H1 (cell line): Measurements from ENCODE around the gene ANAPC2.

ENCODE experiments used
- CBX5 ChIP-seq: fragments of 300-800, 300-1000 bp; sonication (generic); IDR thresholded peaks from 2 replicates; pipeline ENCODE4 v1.7.1; 2016; ENCODE audit warnings: antibody characterized with exemption, low read length, low read depth
- CTCF ChIP-seq, 3 experiments: IDR thresholded peaks; 1 replicate in 2 of 3; 2 replicates in 1 of 3; pipeline versions ENCODE4 v1.5.1 to v1.6.1; 2011; ENCODE audit warnings: low read length in 3 of 3, mild to moderate bottlenecking in 3 of 3, inconsistent platforms in 2 of 3, low read depth in 1 of 3, moderate library complexity in 1 of 3; ENCODE audit not compliant: insufficient read depth in 1 of 3; ENCODE audit errors: control extremely low read depth in 1 of 3
- EP300 ChIP-seq, 2 experiments: IDR thresholded peaks; 1 replicate in 1 of 2; 2 replicates in 1 of 2; pipeline ENCODE4 v1.6.1; 2011 to 2012; ENCODE audit warnings: low read depth in 2 of 2, low read length in 2 of 2, mild to moderate bottlenecking in 2 of 2, borderline replicate concordance in 1 of 2, inconsistent platforms in 1 of 2, moderate library complexity in 1 of 2
- GABPA ChIP-seq: IDR thresholded peaks from 2 replicates; pipeline ENCODE4 v1.6.1; 2011; ENCODE audit warnings: mild to moderate bottlenecking, low read length, moderate library complexity, borderline replicate concordance; ENCODE audit not compliant: insufficient read depth
- HDAC2 ChIP-seq, 2 experiments: fragments of 300-600 bp in 1 of 2; sonication (generic) in 1 of 2; IDR thresholded peaks; 2 replicates each; pipeline ENCODE4 v1.6.1; 2011 to 2012; ENCODE audit warnings: low read depth in 2 of 2, low read length in 2 of 2, mild to moderate bottlenecking in 2 of 2, moderate library complexity in 2 of 2, borderline replicate concordance in 1 of 2, inconsistent platforms in 1 of 2
- KDM5A ChIP-seq: fragments of 200-600 bp; IDR thresholded peaks from 2 replicates; pipeline ENCODE4 v1.7.1; 2012; ENCODE audit warnings: mild to moderate bottlenecking, low read length, inconsistent platforms, mixed read lengths
- MAX ChIP-seq: IDR thresholded peaks from 2 replicates; pipeline ENCODE4 v1.6.1; 2012; ENCODE audit warnings: inconsistent platforms
- SP1 ChIP-seq: IDR thresholded peaks from 2 replicates; pipeline ENCODE4 v1.6.1; 2011; ENCODE audit warnings: low read depth, low read length
- SUZ12 ChIP-seq: fragments of 200-600 bp; sonication (generic); IDR thresholded peaks from 2 replicates; pipeline ENCODE4 v1.6.1; 2012; ENCODE audit warnings: mild to moderate bottlenecking, inconsistent platforms, low read length, moderate library complexity, mixed read lengths
- TAF1 ChIP-seq: IDR thresholded peaks from 2 replicates; pipeline ENCODE4 v1.6.1; 2011; ENCODE audit warnings: mild to moderate bottlenecking, low read depth, low read length
- ZNF274 ChIP-seq: IDR thresholded peaks from 2 replicates; pipeline ENCODE4 v1.7.0; 2012; ENCODE audit warnings: low read length, borderline replicate concordance; ENCODE audit errors: extremely low read depth
- TF ChIP-seq, protein P1 (sequence below): fragments of 300-600 bp; sonication (generic); IDR thresholded peaks from 2 replicates; pipeline ENCODE4 v1.7.1; 2012; ENCODE audit warnings: low read length, moderate library complexity, mild to moderate bottlenecking, inconsistent platforms; ENCODE audit not compliant: insufficient replicate concordance

GRCh38 chr9:137186385-137186784 lies 2.0 kb downstream of the ANAPC2 start:
- TF ChIP-seq HDAC2 (IDR thresholded peaks at IDR 0.05; ENCODE audit: borderline replicate concordance in 1 of 2, low read depth in 2 of 2, low read length in 2 of 2) (no peak), EP300 (IDR thresholded peaks at IDR 0.05; ENCODE audit: borderline replicate concordance in 1 of 2, low read depth in 2 of 2, low read length in 2 of 2) (no peak), CTCF (IDR thresholded peaks at IDR 0.05; ENCODE audit: control extremely low read depth in 1 of 3, insufficient read depth in 1 of 3, low read depth in 1 of 3, low read length in 3 of 3) (no peak), CBX5 (no peak), ZNF274 (no peak), GABPA (no peak), MAX (no peak), TAF1 (no peak), SUZ12 (no peak), KDM5A (no peak), SP1 (no peak)
- TF ChIP-seq, protein P1, sequence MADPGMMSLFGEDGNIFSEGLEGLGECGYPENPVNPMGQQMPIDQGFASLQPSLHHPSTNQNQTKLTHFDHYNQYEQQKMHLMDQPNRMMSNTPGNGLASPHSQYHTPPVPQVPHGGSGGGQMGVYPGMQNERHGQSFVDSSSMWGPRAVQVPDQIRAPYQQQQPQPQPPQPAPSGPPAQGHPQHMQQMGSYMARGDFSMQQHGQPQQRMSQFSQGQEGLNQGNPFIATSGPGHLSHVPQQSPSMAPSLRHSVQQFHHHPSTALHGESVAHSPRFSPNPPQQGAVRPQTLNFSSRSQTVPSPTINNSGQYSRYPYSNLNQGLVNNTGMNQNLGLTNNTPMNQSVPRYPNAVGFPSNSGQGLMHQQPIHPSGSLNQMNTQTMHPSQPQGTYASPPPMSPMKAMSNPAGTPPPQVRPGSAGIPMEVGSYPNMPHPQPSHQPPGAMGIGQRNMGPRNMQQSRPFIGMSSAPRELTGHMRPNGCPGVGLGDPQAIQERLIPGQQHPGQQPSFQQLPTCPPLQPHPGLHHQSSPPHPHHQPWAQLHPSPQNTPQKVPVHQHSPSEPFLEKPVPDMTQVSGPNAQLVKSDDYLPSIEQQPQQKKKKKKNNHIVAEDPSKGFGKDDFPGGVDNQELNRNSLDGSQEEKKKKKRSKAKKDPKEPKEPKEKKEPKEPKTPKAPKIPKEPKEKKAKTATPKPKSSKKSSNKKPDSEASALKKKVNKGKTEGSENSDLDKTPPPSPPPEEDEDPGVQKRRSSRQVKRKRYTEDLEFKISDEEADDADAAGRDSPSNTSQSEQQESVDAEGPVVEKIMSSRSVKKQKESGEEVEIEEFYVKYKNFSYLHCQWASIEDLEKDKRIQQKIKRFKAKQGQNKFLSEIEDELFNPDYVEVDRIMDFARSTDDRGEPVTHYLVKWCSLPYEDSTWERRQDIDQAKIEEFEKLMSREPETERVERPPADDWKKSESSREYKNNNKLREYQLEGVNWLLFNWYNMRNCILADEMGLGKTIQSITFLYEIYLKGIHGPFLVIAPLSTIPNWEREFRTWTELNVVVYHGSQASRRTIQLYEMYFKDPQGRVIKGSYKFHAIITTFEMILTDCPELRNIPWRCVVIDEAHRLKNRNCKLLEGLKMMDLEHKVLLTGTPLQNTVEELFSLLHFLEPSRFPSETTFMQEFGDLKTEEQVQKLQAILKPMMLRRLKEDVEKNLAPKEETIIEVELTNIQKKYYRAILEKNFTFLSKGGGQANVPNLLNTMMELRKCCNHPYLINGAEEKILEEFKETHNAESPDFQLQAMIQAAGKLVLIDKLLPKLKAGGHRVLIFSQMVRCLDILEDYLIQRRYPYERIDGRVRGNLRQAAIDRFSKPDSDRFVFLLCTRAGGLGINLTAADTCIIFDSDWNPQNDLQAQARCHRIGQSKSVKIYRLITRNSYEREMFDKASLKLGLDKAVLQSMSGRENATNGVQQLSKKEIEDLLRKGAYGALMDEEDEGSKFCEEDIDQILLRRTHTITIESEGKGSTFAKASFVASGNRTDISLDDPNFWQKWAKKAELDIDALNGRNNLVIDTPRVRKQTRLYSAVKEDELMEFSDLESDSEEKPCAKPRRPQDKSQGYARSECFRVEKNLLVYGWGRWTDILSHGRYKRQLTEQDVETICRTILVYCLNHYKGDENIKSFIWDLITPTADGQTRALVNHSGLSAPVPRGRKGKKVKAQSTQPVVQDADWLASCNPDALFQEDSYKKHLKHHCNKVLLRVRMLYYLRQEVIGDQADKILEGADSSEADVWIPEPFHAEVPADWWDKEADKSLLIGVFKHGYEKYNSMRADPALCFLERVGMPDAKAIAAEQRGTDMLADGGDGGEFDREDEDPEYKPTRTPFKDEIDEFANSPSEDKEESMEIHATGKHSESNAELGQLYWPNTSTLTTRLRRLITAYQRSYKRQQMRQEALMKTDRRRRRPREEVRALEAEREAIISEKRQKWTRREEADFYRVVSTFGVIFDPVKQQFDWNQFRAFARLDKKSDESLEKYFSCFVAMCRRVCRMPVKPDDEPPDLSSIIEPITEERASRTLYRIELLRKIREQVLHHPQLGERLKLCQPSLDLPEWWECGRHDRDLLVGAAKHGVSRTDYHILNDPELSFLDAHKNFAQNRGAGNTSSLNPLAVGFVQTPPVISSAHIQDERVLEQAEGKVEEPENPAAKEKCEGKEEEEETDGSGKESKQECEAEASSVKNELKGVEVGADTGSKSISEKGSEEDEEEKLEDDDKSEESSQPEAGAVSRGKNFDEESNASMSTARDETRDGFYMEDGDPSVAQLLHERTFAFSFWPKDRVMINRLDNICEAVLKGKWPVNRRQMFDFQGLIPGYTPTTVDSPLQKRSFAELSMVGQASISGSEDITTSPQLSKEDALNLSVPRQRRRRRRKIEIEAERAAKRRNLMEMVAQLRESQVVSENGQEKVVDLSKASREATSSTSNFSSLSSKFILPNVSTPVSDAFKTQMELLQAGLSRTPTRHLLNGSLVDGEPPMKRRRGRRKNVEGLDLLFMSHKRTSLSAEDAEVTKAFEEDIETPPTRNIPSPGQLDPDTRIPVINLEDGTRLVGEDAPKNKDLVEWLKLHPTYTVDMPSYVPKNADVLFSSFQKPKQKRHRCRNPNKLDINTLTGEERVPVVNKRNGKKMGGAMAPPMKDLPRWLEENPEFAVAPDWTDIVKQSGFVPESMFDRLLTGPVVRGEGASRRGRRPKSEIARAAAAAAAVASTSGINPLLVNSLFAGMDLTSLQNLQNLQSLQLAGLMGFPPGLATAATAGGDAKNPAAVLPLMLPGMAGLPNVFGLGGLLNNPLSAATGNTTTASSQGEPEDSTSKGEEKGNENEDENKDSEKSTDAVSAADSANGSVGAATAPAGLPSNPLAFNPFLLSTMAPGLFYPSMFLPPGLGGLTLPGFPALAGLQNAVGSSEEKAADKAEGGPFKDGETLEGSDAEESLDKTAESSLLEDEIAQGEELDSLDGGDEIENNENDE = no peak
